Activated T-cell treated with anti-CD3 and anti-CD28 coated beads, Interleukin-2, amount 50 U/mL, for 72 hours (primary cell): Measurements from ENCODE around the gene FGFR3. TPM values are rescaled to one million over a fixed set of nuclear protein-coding genes. Genes with fewer than 3 reads are reported as not detected.

ENCODE experiments used
- ATAC-seq, 2 donors: fragments of 150-1000 bp; cut with Tn5 transposase; replicated peaks in 1 of 2; 2 replicates each; pipeline ENCODE4 v1.10.0; 2021; ENCODE audit warnings: moderate library complexity in 2 of 2, mild to moderate bottlenecking in 1 of 2
- DNase-seq, 2 donors: peaks; one replicate each; pipeline ENCODE4 v3.0.0; 2021 to 2022; ENCODE audit warnings: mixed read lengths in 1 of 2
- H3K27ac Mint-ChIP-seq: one replicate; pipeline ENCODE4 v1.8.0; 2022; ENCODE audit warnings: mild to moderate bottlenecking, moderate library complexity, mixed read lengths
- H3K27me3 Mint-ChIP-seq: one replicate; pipeline ENCODE4 v1.8.0; 2022; ENCODE audit warnings: low read depth, mixed read lengths
- H3K36me3 Mint-ChIP-seq, 2 donors: one replicate each; pipeline ENCODE4 v1.8.0; 2022; ENCODE audit warnings: mixed read lengths in 2 of 2, mild to moderate bottlenecking in 1 of 2; ENCODE audit not compliant: insufficient read depth in 2 of 2
- H3K4me1 Mint-ChIP-seq: one replicate; pipeline ENCODE4 v1.8.0; 2022; ENCODE audit warnings: low read depth, mixed read lengths
- H3K4me3 Mint-ChIP-seq, 2 donors: one replicate each; pipeline ENCODE4 v1.8.0; 2022; ENCODE audit warnings: mild to moderate bottlenecking in 2 of 2, mixed read lengths in 2 of 2, moderate library complexity in 2 of 2
- H3K9me3 Mint-ChIP-seq, 2 donors: one replicate each; pipeline ENCODE4 v1.8.0; 2022; ENCODE audit warnings: mixed read lengths in 2 of 2
- total RNA-seq, 2 donors: library from RNA; stranded (reverse); gene quantifications; one replicate each; pipeline ENCODE4 v1.2.3, GENCODE V29; 2022

FGFR3 gene
- total RNA-seq, 2 donors from 2014 or later, result 0.36 TPM; not detected in 1

GRCh38 chr4:1768367-1769034, 24.6 kb upstream of the FGFR3 start:
- no peaks in the 10 kb centered on the region for H3K27me3 Mint-ChIP-seq

GRCh38 chr4:1769692-1770091, 23.4 kb upstream of the FGFR3 start:
- H3K27me3 Mint-ChIP-seq, result no peaks in the 10 kb centered on the region
- no peaks in the 10 kb centered on the region for H3K9me3 Mint-ChIP-seq
- H3K4me3 Mint-ChIP-seq, result no peak overlapping the region
- H3K27ac Mint-ChIP-seq, result no peak overlapping the region
- H3K4me1 Mint-ChIP-seq, result peaks cover 9% of the 10 kb centered on the region
- no peak for ATAC-seq
- no peaks in the 10 kb centered on the region for H3K36me3 Mint-ChIP-seq
- DNase-seq, result no peak

More at GRCh38 chr4:1768367-1769034, 24.6 kb upstream of the FGFR3 start:
- Mint-ChIP-seq H3K9me3 (no peaks in the 10 kb centered on the region), H3K27ac (no peak overlapping the region), H3K36me3 (no peaks in the 10 kb centered on the region), H3K4me3 (peak overlapping the region; percentile 52 to 75), H3K4me1 (peaks cover 9% of the 10 kb centered on the region)
- ATAC-seq (no peak), DNase-seq (no peak)

GRCh38 chr4:1770245-1770644, 22.8 kb upstream of the FGFR3 start:
- Mint-ChIP-seq H3K4me3 (no peak overlapping the region), H3K27ac (no peak overlapping the region), H3K36me3 (no peaks in the 10 kb centered on the region), H3K9me3 (no peaks in the 10 kb centered on the region), H3K4me1 (peaks cover 9% of the 10 kb centered on the region), H3K27me3 (no peaks in the 10 kb centered on the region)
- ATAC-seq (no peak), DNase-seq (no peak)

GRCh38 chr4:1770791-1771231, 22.3 kb upstream of the FGFR3 start:
- Mint-ChIP-seq H3K4me3 (no peak overlapping the region), H3K9me3 (no peaks in the 10 kb centered on the region), H3K4me1 (peaks cover 9% of the 10 kb centered on the region), H3K27me3 (no peaks in the 10 kb centered on the region), H3K36me3 (no peaks in the 10 kb centered on the region), H3K27ac (no peak overlapping the region)
- DNase-seq (no peak), ATAC-seq (no peak)

GRCh38 chr4:1771555-1772305, 21.4 kb upstream of the FGFR3 start:
- ATAC-seq (peak; percentile 27 to 65), DNase-seq (peak in 1 of 2 donors; percentile 50)
- no peaks in the 10 kb centered on the region for H3K9me3 Mint-ChIP-seq
- H3K4me3 Mint-ChIP-seq, result peak overlapping the region in 1 of 2 donors; percentile 24
- H3K4me1 Mint-ChIP-seq, result peaks cover 9% of the 10 kb centered on the region
- no peak overlapping the region for H3K27ac Mint-ChIP-seq
- H3K27me3 Mint-ChIP-seq, result no peaks in the 10 kb centered on the region
- no peaks in the 10 kb centered on the region for H3K36me3 Mint-ChIP-seq

- ATAC-seq (no peak), DNase-seq (no peak)
- H3K4me3 Mint-ChIP-seq, result no peak overlapping the region
- peaks cover 9% of the 10 kb centered on the region for H3K4me1 Mint-ChIP-seq
- no peaks in the 10 kb centered on the region for H3K36me3 Mint-ChIP-seq
- H3K9me3 Mint-ChIP-seq, result no peaks in the 10 kb centered on the region
- H3K27ac Mint-ChIP-seq, result no peak overlapping the region
- no peaks in the 10 kb centered on the region for H3K27me3 Mint-ChIP-seq
Measured at GRCh38 chr4:1772853-1773538, 20.1 kb upstream of the FGFR3 start.

GRCh38 chr4:1773754-1774153, 19.3 kb upstream of the FGFR3 start:
- H3K4me1 Mint-ChIP-seq, result peaks cover 5% of the 10 kb centered on the region
- no peak for ATAC-seq
- no peak overlapping the region for H3K4me3 Mint-ChIP-seq
- no peak overlapping the region for H3K27ac Mint-ChIP-seq
- H3K27me3 Mint-ChIP-seq, result no peaks in the 10 kb centered on the region
- no peaks in the 10 kb centered on the region for H3K9me3 Mint-ChIP-seq
- DNase-seq, result no peak
- H3K36me3 Mint-ChIP-seq, result no peaks in the 10 kb centered on the region

GRCh38 chr4:1775731-1776500, 17.2 kb upstream of the FGFR3 start:
- H3K27ac Mint-ChIP-seq, result no peak overlapping the region
- no peak overlapping the region for H3K4me3 Mint-ChIP-seq
- ATAC-seq, result no peak

GRCh38 chr4:1776521-1777161, 16.5 kb upstream of the FGFR3 start:
- DNase-seq (no peak), ATAC-seq (no peak)
- Mint-ChIP-seq H3K27ac (no peak overlapping the region), H3K9me3 (no peaks in the 10 kb centered on the region), H3K36me3 (no peaks in the 10 kb centered on the region), H3K27me3 (no peaks in the 10 kb centered on the region), H3K4me3 (no peak overlapping the region), H3K4me1 (peaks cover 5% of the 10 kb centered on the region)

More at GRCh38 chr4:1775731-1776500, 17.2 kb upstream of the FGFR3 start:
- Mint-ChIP-seq H3K36me3 (no peaks in the 10 kb centered on the region), H3K9me3 (no peaks in the 10 kb centered on the region), H3K27me3 (no peaks in the 10 kb centered on the region), H3K4me1 (peaks cover 5% of the 10 kb centered on the region)
- no peak for DNase-seq

GRCh38 chr4:1777822-1778641, 15.1 kb upstream of the FGFR3 start:
- no peak for ATAC-seq
- no peak for DNase-seq
- Mint-ChIP-seq H3K27me3 (no peaks in the 10 kb centered on the region), H3K4me1 (no peaks in the 10 kb centered on the region), H3K4me3 (no peak overlapping the region), H3K9me3 (no peaks in the 10 kb centered on the region), H3K27ac (no peak overlapping the region), H3K36me3 (no peaks in the 10 kb centered on the region)

- no peaks in the 10 kb centered on the region for H3K9me3 Mint-ChIP-seq
- H3K4me1 Mint-ChIP-seq, result no peaks in the 10 kb centered on the region
- H3K4me3 Mint-ChIP-seq, result no peak overlapping the region
- no peak for DNase-seq
- no peaks in the 10 kb centered on the region for H3K27me3 Mint-ChIP-seq
- H3K36me3 Mint-ChIP-seq, result no peaks in the 10 kb centered on the region
- no peak for ATAC-seq
- no peak overlapping the region for H3K27ac Mint-ChIP-seq
Measured at GRCh38 chr4:1778642-1779392, 14.3 kb upstream of the FGFR3 start.
